WERI-Rb-1 (cell line): ENCODE measurements around the gene PDE9A.

Source experiments
- DNase-seq: peaks from one replicate; pipeline ENCODE4 v3.0.0-alpha.2; 2020
- H3K27ac ChIP-seq: fragments of 250-450 bp; sonication (Bioruptor Pico); 2 replicates; pipeline ENCODE4 v1.5.1; 2020; ENCODE audit warnings: mild to moderate bottlenecking, moderate library complexity
- H3K27me3 ChIP-seq: fragments of 250-450 bp; sonication (Bioruptor Pico); 2 replicates; pipeline ENCODE4 v1.5.1; 2021; ENCODE audit warnings: mild to moderate bottlenecking, low read depth, moderate library complexity; ENCODE audit not compliant: insufficient read depth, severe bottlenecking
- H3K36me3 ChIP-seq: fragments of 250-450 bp; sonication (Bioruptor Pico); 2 replicates; pipeline ENCODE4 v1.5.1; 2020; ENCODE audit warnings: mild to moderate bottlenecking, moderate library complexity
- H3K4me3 ChIP-seq: 2 replicates; pipeline ENCODE4 v1.5.1; 2011; ENCODE audit warnings: low read depth, mild to moderate bottlenecking, control low read depth, low read length
- H3K9me3 ChIP-seq: fragments of 250-450 bp; sonication (Bioruptor Pico); 2 replicates; pipeline ENCODE4 v1.5.1; 2021; ENCODE audit warnings: mild to moderate bottlenecking, moderate library complexity; ENCODE audit not compliant: severe bottlenecking
- TF ChIP-seq, protein P1 (sequence below): IDR thresholded peaks from 2 replicates; pipeline ENCODE4 v1.5.1; 2011; ENCODE audit warnings: low read depth, mild to moderate bottlenecking, control low read depth, inconsistent platforms, low read length

The PDE9A gene

DNA sequence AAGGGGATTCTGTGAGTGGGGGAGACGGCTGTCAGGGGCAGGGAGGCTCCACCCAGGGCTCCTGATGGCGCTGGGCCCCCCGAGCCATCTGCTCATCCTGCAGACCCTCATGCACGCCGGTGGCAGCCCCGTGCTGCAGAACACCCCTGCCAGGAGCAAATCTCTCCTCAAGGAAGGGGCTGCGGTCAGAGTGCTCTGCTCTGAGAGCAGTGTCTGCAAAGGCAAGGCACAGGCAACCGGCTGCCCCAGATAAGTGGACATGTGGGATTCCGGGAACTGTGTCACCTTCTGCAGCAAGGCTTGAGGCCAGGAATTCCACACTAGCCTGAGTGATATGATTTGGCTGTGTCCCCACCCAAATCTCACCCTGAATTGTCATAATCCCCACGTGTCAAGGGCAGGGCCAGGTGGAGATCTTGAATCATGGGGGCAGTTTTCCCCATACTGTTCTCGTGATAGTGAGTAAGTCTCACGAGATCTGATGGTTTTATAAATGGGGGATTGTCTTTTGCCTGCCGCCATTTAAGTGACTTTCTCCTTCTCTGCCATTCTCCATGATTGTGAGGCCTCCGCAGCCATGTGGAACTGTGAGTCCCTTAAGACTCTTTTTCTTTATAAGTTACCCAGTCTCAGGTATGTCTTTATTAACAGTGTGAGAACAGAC, 101.0 kb downstream of the PDE9A start:
- Histone ChIP-seq H3K9me3 (no peaks in the 10 kb centered on the region), H3K4me3 (no peak overlapping the region), H3K36me3 (peaks cover 74% of the 10 kb centered on the region), H3K27me3 (no peaks in the 10 kb centered on the region), H3K27ac (no peak overlapping the region)
- DNase-seq = no peak
- TF ChIP-seq, protein P1, sequence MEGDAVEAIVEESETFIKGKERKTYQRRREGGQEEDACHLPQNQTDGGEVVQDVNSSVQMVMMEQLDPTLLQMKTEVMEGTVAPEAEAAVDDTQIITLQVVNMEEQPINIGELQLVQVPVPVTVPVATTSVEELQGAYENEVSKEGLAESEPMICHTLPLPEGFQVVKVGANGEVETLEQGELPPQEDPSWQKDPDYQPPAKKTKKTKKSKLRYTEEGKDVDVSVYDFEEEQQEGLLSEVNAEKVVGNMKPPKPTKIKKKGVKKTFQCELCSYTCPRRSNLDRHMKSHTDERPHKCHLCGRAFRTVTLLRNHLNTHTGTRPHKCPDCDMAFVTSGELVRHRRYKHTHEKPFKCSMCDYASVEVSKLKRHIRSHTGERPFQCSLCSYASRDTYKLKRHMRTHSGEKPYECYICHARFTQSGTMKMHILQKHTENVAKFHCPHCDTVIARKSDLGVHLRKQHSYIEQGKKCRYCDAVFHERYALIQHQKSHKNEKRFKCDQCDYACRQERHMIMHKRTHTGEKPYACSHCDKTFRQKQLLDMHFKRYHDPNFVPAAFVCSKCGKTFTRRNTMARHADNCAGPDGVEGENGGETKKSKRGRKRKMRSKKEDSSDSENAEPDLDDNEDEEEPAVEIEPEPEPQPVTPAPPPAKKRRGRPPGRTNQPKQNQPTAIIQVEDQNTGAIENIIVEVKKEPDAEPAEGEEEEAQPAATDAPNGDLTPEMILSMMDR = no peak

DNA sequence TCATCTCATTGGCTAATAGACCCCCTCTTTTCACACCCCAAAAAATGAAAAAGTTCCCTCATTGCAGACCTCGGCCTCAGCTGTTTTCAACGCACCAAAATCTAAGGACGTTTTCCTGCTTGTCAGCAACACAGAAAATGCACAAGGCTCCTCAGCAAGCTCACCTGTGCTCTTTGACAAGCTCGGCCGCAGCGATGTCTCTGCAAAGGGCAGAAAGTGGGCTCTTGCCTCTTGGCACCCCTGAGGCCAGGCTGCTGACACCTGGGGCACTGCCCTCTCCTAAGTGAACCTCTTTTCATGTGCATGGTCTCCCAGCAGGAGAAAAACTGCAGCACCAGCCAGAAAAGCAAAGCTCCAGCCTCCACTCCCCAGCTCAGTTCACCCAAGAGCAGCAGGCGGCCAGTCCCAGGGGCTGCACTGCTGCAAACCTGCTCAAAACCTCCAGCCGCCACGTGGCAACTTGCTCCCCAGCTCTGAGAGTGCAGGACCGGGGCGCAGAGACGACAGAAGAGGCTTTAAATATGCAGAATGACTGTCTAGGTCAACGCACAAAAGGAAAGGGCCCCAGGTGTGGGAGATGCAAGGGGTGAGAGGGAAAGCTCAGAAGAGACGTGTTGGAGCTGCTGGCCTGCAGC, 101.7 kb downstream of the PDE9A start:
- Histone ChIP-seq H3K36me3 (peaks cover 69% of the 10 kb centered on the region), H3K4me3 (no peak overlapping the region), H3K27me3 (no peaks in the 10 kb centered on the region), H3K27ac (no peak overlapping the region), H3K9me3 (no peaks in the 10 kb centered on the region)
- no peak for DNase-seq
- TF ChIP-seq, protein P1 = no peak

DNA sequence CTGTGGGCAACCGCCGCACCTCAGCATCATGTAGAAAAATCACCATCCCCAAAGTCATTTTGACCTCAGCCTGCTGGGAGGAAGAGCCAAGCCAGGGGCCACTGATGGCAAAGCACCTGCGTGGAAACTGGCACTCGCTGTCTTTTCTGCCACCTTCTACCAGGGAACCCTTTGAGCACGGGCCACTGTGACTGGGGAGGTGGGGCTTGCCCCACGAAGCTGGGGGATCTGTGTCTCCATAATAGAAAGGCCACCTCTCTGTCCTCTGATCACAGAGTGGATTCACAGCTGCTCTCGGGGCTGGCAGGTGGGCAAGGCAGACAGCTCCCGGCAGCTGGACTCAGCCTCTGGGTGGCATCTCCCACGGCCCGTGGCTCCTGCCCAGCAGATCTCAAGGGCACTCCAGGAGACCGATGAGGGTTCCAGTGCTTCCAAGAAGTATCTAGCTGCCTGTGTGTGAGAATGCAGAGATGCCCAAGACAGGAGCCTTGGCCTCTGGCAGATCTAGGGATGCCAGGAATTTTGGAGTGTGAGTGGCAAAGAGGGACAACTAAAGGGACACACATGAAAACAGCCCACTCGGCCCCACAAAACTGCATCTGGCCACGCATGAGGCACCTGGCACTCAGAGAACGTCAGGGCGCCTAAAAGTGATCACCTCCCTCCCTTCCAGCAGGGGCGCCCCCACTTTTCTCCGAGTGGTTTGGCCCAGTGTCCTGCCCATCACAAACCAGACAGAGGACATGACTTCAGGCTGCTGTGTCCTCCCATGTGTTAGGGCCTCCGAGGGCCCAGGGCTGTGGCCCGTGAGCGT, 102.6 kb downstream of the PDE9A start:
- TF ChIP-seq, protein P1 = no peak
- Histone ChIP-seq H3K36me3 (peaks cover 66% of the 10 kb centered on the region), H3K27ac (no peak overlapping the region), H3K27me3 (no peaks in the 10 kb centered on the region), H3K9me3 (no peaks in the 10 kb centered on the region), H3K4me3 (no peak overlapping the region)
- DNase-seq = no peak

GRCh38 chr21:42756580-42757250, 103.3 kb downstream of the PDE9A start:
- DNase-seq = no peak
- Histone ChIP-seq H3K27ac (no peak overlapping the region), H3K9me3 (no peaks in the 10 kb centered on the region), H3K36me3 (peaks cover 63% of the 10 kb centered on the region), H3K27me3 (no peaks in the 10 kb centered on the region), H3K4me3 (no peak overlapping the region)
- TF ChIP-seq, protein P1 = no peak

- no peak overlapping the region for H3K4me3 ChIP-seq
- no peaks in the 10 kb centered on the region for H3K27me3 ChIP-seq
Measured at GRCh38 chr21:42757422-42757821, 104.0 kb downstream of the PDE9A start.

More at GRCh38 chr21:42757422-42757821, 104.0 kb downstream of the PDE9A start:
- TF ChIP-seq, protein P1 = no peak
- no peak for DNase-seq
- Histone ChIP-seq H3K27ac (no peak overlapping the region), H3K9me3 (no peaks in the 10 kb centered on the region), H3K36me3 (peaks cover 61% of the 10 kb centered on the region)
